DND-41 (cell line): ENCODE results near the gene EXD3.

Experiments
- ATAC-seq: fragments of 200-7000 bp; cut with Tn5 transposase; 3 replicates; pipeline ENCODE4 v1.9.1; 2021; ENCODE audit warnings: low read depth; ENCODE audit not compliant: insufficient read depth
- DNase-seq: peaks from one replicate; pipeline ENCODE4 v3.0.0-alpha.2; 2020
- H2AFZ ChIP-seq: 2 replicates; pipeline ENCODE4 v1.6.0; 2012; ENCODE audit warnings: low read depth, low read length
- H3K27ac ChIP-seq: 2 replicates; pipeline ENCODE4 v1.5.1; 2012; ENCODE audit warnings: low read length, inconsistent platforms
- H3K27me3 ChIP-seq: fragments of 200-600 bp; sonication (generic); 2 replicates; pipeline ENCODE4 v1.6.0; 2012; ENCODE audit warnings: low read length, mild to moderate bottlenecking, inconsistent platforms; ENCODE audit not compliant: insufficient read depth, poor library complexity
- H3K36me3 ChIP-seq: 2 replicates; pipeline ENCODE4 v1.5.1; 2012; ENCODE audit warnings: low read length, inconsistent platforms; ENCODE audit not compliant: insufficient read depth
- H3K4me1 ChIP-seq: 2 replicates; pipeline ENCODE4 v1.5.1; 2012; ENCODE audit warnings: mild to moderate bottlenecking, low read length; ENCODE audit not compliant: insufficient read depth
- H3K4me2 ChIP-seq: 2 replicates; pipeline ENCODE4 v1.6.0; 2012; ENCODE audit warnings: mild to moderate bottlenecking, moderate library complexity, low read length, inconsistent platforms; ENCODE audit not compliant: insufficient read depth
- H3K4me3 ChIP-seq, 2 experiments: fragments of 200-600 bp in 1 of 2; shearing (Covaris generic) in 1 of 2; 2 replicates each; pipeline ENCODE4 v1.5.1; 2012 to 2016; ENCODE audit warnings: inconsistent platforms in 2 of 2, low read length in 2 of 2, mild to moderate bottlenecking in 2 of 2, low read depth in 1 of 2, moderate library complexity in 1 of 2
- H3K79me2 ChIP-seq: 2 replicates; pipeline ENCODE4 v1.6.0; 2012; ENCODE audit warnings: low read length, inconsistent platforms; ENCODE audit not compliant: insufficient read depth
- H3K9ac ChIP-seq: 2 replicates; pipeline ENCODE4 v1.6.0; 2012; ENCODE audit warnings: low read depth, mild to moderate bottlenecking, inconsistent platforms, low read length, moderate library complexity
- H3K9me3 ChIP-seq: 2 replicates; pipeline ENCODE4 v1.5.1; 2012; ENCODE audit warnings: low read length, moderate library complexity, mild to moderate bottlenecking, inconsistent platforms; ENCODE audit not compliant: insufficient read depth, severe bottlenecking
- H4K20me1 ChIP-seq: 2 replicates; pipeline ENCODE4 v1.6.0; 2012; ENCODE audit warnings: low read length; ENCODE audit not compliant: insufficient read depth
- EZH2 ChIP-seq: IDR thresholded peaks from 3 replicates; pipeline ENCODE4 v1.6.1; 2012; ENCODE audit warnings: borderline replicate concordance, low read depth, mild to moderate bottlenecking, moderate library complexity, low read length, inconsistent platforms; ENCODE audit not compliant: severe bottlenecking
- TF ChIP-seq, protein P1 (sequence below): IDR thresholded peaks from 2 replicates; pipeline ENCODE4 v1.5.1; 2012; ENCODE audit warnings: borderline replicate concordance, low read length, moderate library complexity, mild to moderate bottlenecking; ENCODE audit not compliant: poor library complexity, severe bottlenecking; ENCODE audit errors: extremely low read depth

The EXD3 gene

DNA sequence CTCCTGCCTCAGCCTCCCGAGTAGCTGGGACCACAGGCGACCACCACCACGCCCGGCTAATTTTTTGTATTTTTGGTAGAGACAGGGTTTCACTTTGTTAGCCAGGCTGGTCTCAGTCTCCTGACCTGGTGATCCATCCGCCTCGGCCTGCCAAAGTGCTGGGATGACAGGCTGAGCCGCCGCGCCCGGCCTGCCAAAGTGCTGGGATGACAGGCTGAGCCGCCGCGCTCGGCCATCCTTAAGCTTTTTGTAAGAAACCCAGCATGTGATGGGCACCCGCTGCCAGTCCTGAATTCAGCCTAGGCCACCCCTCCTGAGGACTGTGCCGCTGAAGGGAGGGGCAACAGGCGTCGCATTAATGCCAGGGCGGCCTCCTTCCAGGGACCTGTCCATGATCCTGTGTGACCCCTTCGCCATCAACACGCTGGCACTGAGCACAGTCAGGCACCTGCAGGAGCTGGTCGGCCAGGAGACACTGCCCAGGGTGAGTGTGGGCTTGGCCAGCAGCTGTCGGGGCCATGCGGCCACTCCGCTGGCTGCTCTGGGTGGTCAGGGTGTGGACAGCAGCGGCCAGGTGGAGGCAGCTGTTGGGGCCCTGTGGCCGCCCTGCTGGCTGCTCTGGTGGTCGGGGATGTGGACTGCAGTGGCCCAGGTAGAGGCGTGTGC is 157.3 kb downstream of the EXD3 start:
- no peaks in the 10 kb centered on the region for H3K4me1 ChIP-seq
- no peak for ATAC-seq
- 0 out of 2 replicates have a peak, but pooled peaks cover 2% of the 10 kb centered on the region for H3K79me2 ChIP-seq
- no peaks in the 10 kb centered on the region for H3K27me3 ChIP-seq
- H2AFZ ChIP-seq, result no peak overlapping the region
- H4K20me1 ChIP-seq, result peaks cover 16% of the 10 kb centered on the region
- no peak for TF ChIP-seq EZH2
- H3K4me3 ChIP-seq, result no peak overlapping the region
- H3K27ac ChIP-seq, result no peak overlapping the region
- no peak for DNase-seq
- no peaks in the 10 kb centered on the region for H3K9me3 ChIP-seq
- no peak overlapping the region for H3K4me2 ChIP-seq
- peaks cover 58% of the 10 kb centered on the region for H3K36me3 ChIP-seq
- no peak overlapping the region for H3K9ac ChIP-seq

DNA sequence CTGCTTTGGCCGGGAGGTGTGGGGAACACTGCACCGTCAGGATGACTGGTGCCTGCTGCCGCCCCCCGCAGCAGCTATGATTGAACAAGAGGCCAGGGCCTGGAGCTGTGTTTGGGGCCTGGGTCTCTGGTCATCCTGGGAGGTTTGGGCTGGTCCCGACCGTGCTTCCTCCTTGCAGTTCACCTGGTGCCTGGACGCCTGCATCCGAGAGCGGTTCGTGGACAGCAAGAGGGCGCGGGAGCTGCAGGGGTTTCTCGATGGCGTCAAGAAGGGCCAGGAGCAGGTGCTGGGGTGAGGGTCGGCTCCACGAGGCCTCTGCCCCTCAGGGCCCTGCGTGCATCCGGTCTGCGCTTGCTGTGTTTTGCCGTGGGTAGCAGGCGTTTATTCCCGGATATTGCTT is 158.9 kb downstream of the EXD3 start:
- Histone ChIP-seq H3K27ac (no peak overlapping the region), H4K20me1 (peaks cover 16% of the 10 kb centered on the region), H2AFZ (no peak overlapping the region), H3K4me3 (no peak overlapping the region), H3K27me3 (no peaks in the 10 kb centered on the region), H3K4me2 (no peak overlapping the region), H3K9ac (no peak overlapping the region), H3K9me3 (no peaks in the 10 kb centered on the region), H3K79me2 (peaks cover 5% of the 10 kb centered on the region; the same call in 1 of the 2 replicates), H3K36me3 (peaks cover 55% of the 10 kb centered on the region), H3K4me1 (no peaks in the 10 kb centered on the region)
- no peak for DNase-seq
- ATAC-seq, result no peak
- no peak for TF ChIP-seq EZH2
- TF ChIP-seq, protein P1, sequence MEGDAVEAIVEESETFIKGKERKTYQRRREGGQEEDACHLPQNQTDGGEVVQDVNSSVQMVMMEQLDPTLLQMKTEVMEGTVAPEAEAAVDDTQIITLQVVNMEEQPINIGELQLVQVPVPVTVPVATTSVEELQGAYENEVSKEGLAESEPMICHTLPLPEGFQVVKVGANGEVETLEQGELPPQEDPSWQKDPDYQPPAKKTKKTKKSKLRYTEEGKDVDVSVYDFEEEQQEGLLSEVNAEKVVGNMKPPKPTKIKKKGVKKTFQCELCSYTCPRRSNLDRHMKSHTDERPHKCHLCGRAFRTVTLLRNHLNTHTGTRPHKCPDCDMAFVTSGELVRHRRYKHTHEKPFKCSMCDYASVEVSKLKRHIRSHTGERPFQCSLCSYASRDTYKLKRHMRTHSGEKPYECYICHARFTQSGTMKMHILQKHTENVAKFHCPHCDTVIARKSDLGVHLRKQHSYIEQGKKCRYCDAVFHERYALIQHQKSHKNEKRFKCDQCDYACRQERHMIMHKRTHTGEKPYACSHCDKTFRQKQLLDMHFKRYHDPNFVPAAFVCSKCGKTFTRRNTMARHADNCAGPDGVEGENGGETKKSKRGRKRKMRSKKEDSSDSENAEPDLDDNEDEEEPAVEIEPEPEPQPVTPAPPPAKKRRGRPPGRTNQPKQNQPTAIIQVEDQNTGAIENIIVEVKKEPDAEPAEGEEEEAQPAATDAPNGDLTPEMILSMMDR, result no peak

DNA sequence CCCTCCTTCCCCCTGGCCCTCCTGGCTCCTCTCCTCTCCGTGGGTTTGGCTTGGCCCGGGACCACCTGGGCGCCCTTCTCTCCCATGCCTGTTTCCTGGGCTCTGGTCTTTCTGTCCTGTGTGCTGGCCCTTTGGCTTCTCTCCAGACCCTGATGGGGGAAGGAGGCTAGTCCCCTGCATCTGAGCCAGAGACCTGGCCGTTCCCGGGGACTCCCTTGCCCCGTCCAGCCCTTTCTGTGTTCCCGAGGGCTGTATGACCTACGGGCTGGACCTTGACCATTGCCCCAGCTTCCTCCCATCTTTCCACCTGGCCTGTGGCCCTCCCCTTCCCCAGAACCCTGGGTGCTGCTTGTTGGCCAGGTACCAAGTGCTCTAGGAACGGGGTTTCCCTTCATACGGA is 159.5 kb downstream of the EXD3 start:
- H2AFZ ChIP-seq, result no peak overlapping the region
- no peak overlapping the region for H3K9ac ChIP-seq
- ATAC-seq (no peak), DNase-seq (no peak)
- peaks cover 9% of the 10 kb centered on the region; the same call in 1 of the 2 replicates for H3K79me2 ChIP-seq
- no peaks in the 10 kb centered on the region for H3K9me3 ChIP-seq
- H4K20me1 ChIP-seq, result peaks cover 11% of the 10 kb centered on the region
- TF ChIP-seq, protein P1, result no peak
- no peak for TF ChIP-seq EZH2
- peaks cover 55% of the 10 kb centered on the region for H3K36me3 ChIP-seq
- no peaks in the 10 kb centered on the region for H3K27me3 ChIP-seq
- H3K4me1 ChIP-seq, result no peaks in the 10 kb centered on the region
- H3K4me3 ChIP-seq, result no peak overlapping the region
- H3K27ac ChIP-seq, result no peak overlapping the region
- H3K4me2 ChIP-seq, result no peak overlapping the region

DNA sequence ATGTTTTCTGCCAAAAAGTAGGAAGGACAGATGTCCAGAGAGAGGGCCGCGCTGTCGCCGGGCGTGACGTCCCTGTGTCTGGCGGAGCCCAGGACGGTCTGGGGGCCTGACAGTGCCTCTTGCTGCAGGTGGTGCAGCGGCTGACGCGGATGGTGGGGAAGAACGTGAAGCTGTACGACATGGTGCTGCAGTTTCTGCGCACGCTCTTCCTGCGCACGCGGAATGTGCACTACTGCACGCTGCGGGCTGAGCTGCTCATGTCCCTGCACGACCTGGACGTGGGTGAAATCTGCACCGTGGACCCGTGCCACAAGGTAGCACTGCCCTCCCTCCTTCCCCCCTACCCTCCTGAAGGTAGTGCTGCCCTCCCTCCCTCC is 160.1 kb downstream of the EXD3 start:
- Histone ChIP-seq H4K20me1 (peaks cover 8% of the 10 kb centered on the region), H3K9ac (no peak overlapping the region), H3K27me3 (no peaks in the 10 kb centered on the region), H3K4me3 (no peak overlapping the region), H3K27ac (no peak overlapping the region), H2AFZ (no peak overlapping the region), H3K4me2 (no peak overlapping the region), H3K9me3 (no peaks in the 10 kb centered on the region), H3K4me1 (no peaks in the 10 kb centered on the region), H3K79me2 (peaks cover 12% of the 10 kb centered on the region; the same call in 1 of the 2 replicates), H3K36me3 (peaks cover 54% of the 10 kb centered on the region)
- no peak for TF ChIP-seq EZH2
- TF ChIP-seq, protein P1, result no peak
- ATAC-seq (no peak), DNase-seq (no peak)
